Neural cell (in vitro differentiated cells): ENCODE results near the gene GLUL.

Experiments used
- CTCF ChIP-seq: fragments of 450-650 bp; IDR thresholded peaks from 2 replicates; pipeline ENCODE4 v1.5.1; 2014; ENCODE audit warnings: antibody characterized with exemption, mild to moderate bottlenecking, moderate library complexity; ENCODE audit not compliant: poor library complexity, severe bottlenecking
- EP300 ChIP-seq: fragments of 450-650 bp; conservative IDR thresholded peaks from 2 replicates; pipeline ENCODE4 v1.6.1; 2014; ENCODE audit warnings: antibody characterized with exemption, mild to moderate bottlenecking, moderate library complexity; ENCODE audit not compliant: poor library complexity, severe bottlenecking
- POLR2AphosphoS5 ChIP-seq: IDR thresholded peaks from 2 replicates; pipeline ENCODE4 v1.6.1; 2012

- no peak for TF ChIP-seq POLR2AphosphoS5
- TF ChIP-seq EP300: no peak
- TF ChIP-seq CTCF: no peak
Observed at GRCh38 chr1:182383037-182383661, 8.4 kb downstream of the GLUL start.
